Measurements from ENCODE around the gene AICDA. TPM values are rescaled to one million over a fixed set of nuclear protein-coding genes. Genes with fewer than 3 reads are reported as not detected.

Gene AICDA
- total and polyA plus RNA-seq, 2 of the 13 experiments (the other 11 are each of a cell fraction or from before 2014, with no cell fraction given): not detected

GRCh38 chr12:8637666-8638065 lies 25.0 kb upstream of the AICDA start:
- 42% methylated on average over 2 of the region's 4 CpGs for WGBS (ENCODE audit: low lambda C conversion rate)
- no peak overlapping the region for H3K9ac ChIP-seq (ENCODE audit: insufficient read depth, low read depth, low read length)
- no peak for ATAC-seq
- no peaks in the 10 kb centered on the region for H3K79me2 ChIP-seq (ENCODE audit: insufficient read depth, low read length)
- CTCF ChIA-PET (ENCODE audit: low intra/inter-chr PET ratio, low total read pairs): no interaction called here
- H3K27me3 ChIP-seq (ENCODE audit: control insufficient read depth in 1 of 2, insufficient read depth in 2 of 2, low read length in 2 of 2): peaks cover 5 to 26% of the 10 kb centered on the region in 2 experiments; a peak in 4 of 5 replicates
- BruUV-seq (replicated peaks): no TSS peak
- no peak overlapping the region for H3K4me3 ChIP-seq (replicated peaks in 1 of 3; ENCODE audit: insufficient read depth in 1 of 3, low read depth in 2 of 3, low read length in 3 of 3)
- POLR2A ChIA-PET: no interaction called here
- no peak overlapping the region for H2AFZ ChIP-seq (ENCODE audit: low read length)
- no peak for DNase-seq (ENCODE audit: low spot score)
- no peaks in the 10 kb centered on the region for H3K9me3 ChIP-seq (ENCODE audit: low read length)
- no peak overlapping the region for H3K4me2 ChIP-seq (ENCODE audit: low read depth, low read length)
- no peaks in the 10 kb centered on the region for H4K20me1 ChIP-seq (ENCODE audit: insufficient read depth, low read length)
- in situ Hi-C loops (cut with HindIII; ENCODE audit: extremely low pct_ligation_motif_present, low pct_unique_long_range_greater_than_20kb) (no loop called here), intact Hi-C loops (cut with micrococcal nuclease; ENCODE audit: unreplicated experiment) (no loop called here)
- no peak for FAIRE-seq
- H3K4me1 ChIP-seq (ENCODE audit: insufficient read depth, low read length): no peaks in the 10 kb centered on the region
- no peaks in the 10 kb centered on the region; a peak in 1 of 5 replicates for H3K36me3 ChIP-seq (replicated peaks in 1 of 2; ENCODE audit: control insufficient read depth in 1 of 2, insufficient read depth in 2 of 2, low read length in 2 of 2)
- H3K27ac ChIP-seq (ENCODE audit: extremely low read length, insufficient read depth, low read length): no peak overlapping the region
- TF ChIP-seq XRCC5 (optimal IDR thresholded peaks at IDR 0.05; ENCODE audit: low read length) (no peak), AHR (CRISPR knock-in tag; IDR thresholded peaks at IDR 0.05) (no peak), NFATC3 (CRISPR knock-in tag; IDR thresholded peaks at IDR 0.05) (no peak), ATAD3A (CRISPR knock-in tag; IDR thresholded peaks at IDR 0.05) (no peak), TFE3 (CRISPR knock-in tag; IDR thresholded peaks at IDR 0.05) (no peak), ZNF207 (IDR thresholded peaks at IDR 0.05; ENCODE audit: borderline replicate concordance) (no peak), ZNF660 (CRISPR knock-in tag; IDR thresholded peaks at IDR 0.05; ENCODE audit: borderline replicate concordance, low read depth) (no peak), THAP11 (CRISPR knock-in tag; IDR thresholded peaks at IDR 0.05) (no peak)

- intact Hi-C loops (cut with micrococcal nuclease; ENCODE audit: unreplicated experiment) (no loop called here), in situ Hi-C loops (cut with HindIII; ENCODE audit: extremely low pct_ligation_motif_present, low pct_unique_long_range_greater_than_20kb) (no loop called here)
- no peak overlapping the region for H3K27ac ChIP-seq (ENCODE audit: extremely low read length, insufficient read depth, low read length)
- H3K79me2 ChIP-seq (ENCODE audit: insufficient read depth, low read length): no peaks in the 10 kb centered on the region
- no peak for DNase-seq (ENCODE audit: low spot score)
- no peak overlapping the region for H3K9ac ChIP-seq (ENCODE audit: insufficient read depth, low read depth, low read length)
- ChIA-PET POLR2A (no interaction called here), CTCF (ENCODE audit: low intra/inter-chr PET ratio, low total read pairs) (no interaction called here)
- H3K27me3 ChIP-seq (ENCODE audit: control insufficient read depth in 1 of 2, insufficient read depth in 2 of 2, low read length in 2 of 2): peaks cover 5 to 26% of the 10 kb centered on the region in 2 experiments; a peak in 4 of 5 replicates
- 5% methylated on average over 5 of the region's 7 CpGs for WGBS (ENCODE audit: low lambda C conversion rate)
- no peak overlapping the region for H2AFZ ChIP-seq (ENCODE audit: low read length)
- H3K36me3 ChIP-seq (replicated peaks in 1 of 2; ENCODE audit: control insufficient read depth in 1 of 2, insufficient read depth in 2 of 2, low read length in 2 of 2): no peaks in the 10 kb centered on the region; a peak in 1 of 5 replicates
- no peaks in the 10 kb centered on the region for H4K20me1 ChIP-seq (ENCODE audit: insufficient read depth, low read length)
- no peak for FAIRE-seq
- H3K4me2 ChIP-seq (ENCODE audit: low read depth, low read length): no peak overlapping the region
- H3K4me3 ChIP-seq (replicated peaks in 1 of 3; ENCODE audit: insufficient read depth in 1 of 3, low read depth in 2 of 3, low read length in 3 of 3): no peak overlapping the region
- H3K4me1 ChIP-seq (ENCODE audit: insufficient read depth, low read length): no peaks in the 10 kb centered on the region
- H3K9me3 ChIP-seq (ENCODE audit: low read length): no peaks in the 10 kb centered on the region
- BruUV-seq (replicated peaks): no TSS peak
- no peak for ATAC-seq
- TF ChIP-seq AGO2 (optimal IDR thresholded peaks at IDR 0.05; ENCODE audit: low read depth, low read length): no peak
- TF ChIP-seq HNF4A (CRISPR knock-in tag; IDR thresholded peaks at IDR 0.05): no peak
- TF ChIP-seq ZNF232 (CRISPR knock-in tag; IDR thresholded peaks at IDR 0.05; ENCODE audit: borderline replicate concordance): no peak
- no peak for TF ChIP-seq ZNF724P (CRISPR knock-in tag; IDR thresholded peaks at IDR 0.05; ENCODE audit: borderline replicate concordance)
- no peak for TF ChIP-seq MIER3 (CRISPR knock-in tag; IDR thresholded peaks at IDR 0.05; ENCODE audit: borderline replicate concordance)
- TF ChIP-seq PCBP1 (IDR thresholded peaks at IDR 0.05; ENCODE audit: borderline replicate concordance, low read depth, low read length): no peak
- no peak for TF ChIP-seq GATA4 (IDR thresholded peaks at IDR 0.05; ENCODE audit: borderline replicate concordance, low read depth)
Measured at GRCh38 chr12:8637244-8637643, 24.6 kb upstream of the AICDA start.
